Stimulated activated CD8-positive, alpha-beta memory T cell treated with anti-CD3 and anti-CD28 coated beads, Interleukin-4, amount 100 ng/mL, for 48 hours (primary cell): ENCODE measurements around the gene CHRM4.

Experiments used
- DNase-seq: peaks from one replicate; pipeline ENCODE4 v3.0.0-alpha.2; 2020

CHRM4 gene

DNA sequence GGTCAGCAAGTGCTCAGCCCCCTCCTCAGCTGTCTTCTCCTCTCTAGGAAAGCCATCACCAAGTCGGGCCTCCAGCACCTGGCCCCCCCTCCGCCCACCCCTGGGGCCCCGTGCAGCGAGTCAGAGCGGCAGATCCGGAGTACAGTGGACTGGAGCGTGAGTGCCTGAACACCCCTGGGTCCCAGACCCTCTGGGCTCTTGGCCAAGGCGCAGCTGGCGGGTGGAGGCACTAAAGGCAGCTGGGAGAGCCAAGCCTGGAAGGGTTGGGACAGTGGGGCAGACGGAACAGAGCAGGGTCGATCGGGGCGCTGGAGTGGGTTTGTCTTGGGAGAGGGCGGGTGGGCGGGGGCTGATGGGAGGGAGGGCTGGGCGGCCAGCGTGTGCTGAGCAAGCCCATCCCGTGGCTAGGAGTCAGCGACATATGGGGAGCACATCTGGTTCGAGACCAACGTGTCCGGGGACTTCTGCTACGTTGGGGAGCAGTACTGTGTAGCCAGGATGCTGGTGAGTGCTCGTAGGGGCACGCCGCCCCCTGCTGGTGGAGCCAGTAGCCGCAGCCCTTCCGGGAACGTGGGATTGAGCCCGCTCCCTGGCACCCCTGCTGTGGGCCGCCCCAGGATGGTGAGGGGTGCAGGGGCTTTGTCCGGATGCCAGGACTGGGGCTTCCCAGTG is 24.2 kb downstream of the CHRM4 start:
- DNase-seq: peak; percentile 89

- no peak for DNase-seq
Measured at GRCh38 chr11:46366661-46367161, 24.9 kb downstream of the CHRM4 start.

GRCh38 chr11:46366260-46366659 is 25.3 kb downstream of the CHRM4 start:
- DNase-seq: no peak

DNA sequence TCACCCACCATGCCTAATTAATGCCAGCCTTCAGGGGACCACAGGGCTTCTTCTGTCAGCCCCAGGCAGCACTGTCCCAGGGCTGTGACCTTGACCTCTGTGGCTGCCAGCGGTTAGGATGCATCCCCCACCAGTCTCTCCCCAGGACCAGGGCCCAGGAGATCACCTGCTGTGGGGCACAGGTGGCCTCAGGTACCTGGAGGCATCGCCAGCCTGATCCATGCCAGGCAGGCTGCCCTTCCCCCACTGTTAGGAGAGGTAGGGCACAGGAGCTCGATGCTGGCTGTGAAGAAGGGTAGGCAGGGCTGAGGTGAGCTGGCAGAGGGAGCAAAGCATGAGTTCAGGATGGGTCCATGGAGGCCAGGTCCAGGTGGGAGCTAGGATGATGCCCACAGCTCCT is 26.8 kb downstream of the CHRM4 start:
- no peak for DNase-seq

DNA sequence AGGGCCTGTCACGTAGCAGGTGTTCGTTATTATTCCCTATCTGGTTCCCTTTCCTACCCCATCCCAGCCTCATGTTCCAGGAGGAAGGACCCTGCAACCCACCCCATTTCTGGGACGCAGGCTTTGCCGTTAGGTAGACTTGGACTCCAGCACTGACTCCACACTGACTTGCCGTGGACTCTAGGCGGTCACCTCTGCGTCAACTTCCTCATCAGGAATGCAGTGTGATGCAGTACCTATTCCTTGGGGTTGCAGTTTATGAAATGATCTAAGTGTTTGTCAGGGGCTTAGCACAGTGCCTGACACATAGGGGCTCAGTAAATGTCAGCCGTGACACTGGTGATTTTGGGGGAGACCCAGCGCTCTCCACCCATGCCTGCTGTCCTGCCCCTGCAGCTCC is 27.5 kb downstream of the CHRM4 start:
- DNase-seq: no peak

- DNase-seq: no peak
Measured at GRCh38 chr11:46363455-46364005, 28.0 kb downstream of the CHRM4 start.

DNA sequence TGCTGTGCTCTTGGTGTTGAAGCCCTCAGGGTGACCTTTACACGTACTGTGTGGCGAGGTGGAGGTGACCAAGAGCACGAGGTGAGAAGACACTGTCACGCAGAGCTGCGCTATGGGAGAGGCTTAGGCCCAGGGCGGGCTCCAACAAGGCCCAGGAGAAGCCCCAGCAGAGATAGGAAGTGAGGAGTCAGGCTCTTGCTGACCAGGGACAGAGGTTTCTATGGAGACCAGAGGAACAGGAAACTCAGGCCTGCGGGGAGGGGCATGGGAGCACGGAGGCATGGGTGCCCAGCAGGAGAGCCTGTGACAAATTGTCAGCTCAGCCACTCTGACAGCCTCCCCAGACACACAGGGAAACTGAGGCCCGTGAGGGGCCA is 28.6 kb downstream of the CHRM4 start:
- no peak for DNase-seq

DNA sequence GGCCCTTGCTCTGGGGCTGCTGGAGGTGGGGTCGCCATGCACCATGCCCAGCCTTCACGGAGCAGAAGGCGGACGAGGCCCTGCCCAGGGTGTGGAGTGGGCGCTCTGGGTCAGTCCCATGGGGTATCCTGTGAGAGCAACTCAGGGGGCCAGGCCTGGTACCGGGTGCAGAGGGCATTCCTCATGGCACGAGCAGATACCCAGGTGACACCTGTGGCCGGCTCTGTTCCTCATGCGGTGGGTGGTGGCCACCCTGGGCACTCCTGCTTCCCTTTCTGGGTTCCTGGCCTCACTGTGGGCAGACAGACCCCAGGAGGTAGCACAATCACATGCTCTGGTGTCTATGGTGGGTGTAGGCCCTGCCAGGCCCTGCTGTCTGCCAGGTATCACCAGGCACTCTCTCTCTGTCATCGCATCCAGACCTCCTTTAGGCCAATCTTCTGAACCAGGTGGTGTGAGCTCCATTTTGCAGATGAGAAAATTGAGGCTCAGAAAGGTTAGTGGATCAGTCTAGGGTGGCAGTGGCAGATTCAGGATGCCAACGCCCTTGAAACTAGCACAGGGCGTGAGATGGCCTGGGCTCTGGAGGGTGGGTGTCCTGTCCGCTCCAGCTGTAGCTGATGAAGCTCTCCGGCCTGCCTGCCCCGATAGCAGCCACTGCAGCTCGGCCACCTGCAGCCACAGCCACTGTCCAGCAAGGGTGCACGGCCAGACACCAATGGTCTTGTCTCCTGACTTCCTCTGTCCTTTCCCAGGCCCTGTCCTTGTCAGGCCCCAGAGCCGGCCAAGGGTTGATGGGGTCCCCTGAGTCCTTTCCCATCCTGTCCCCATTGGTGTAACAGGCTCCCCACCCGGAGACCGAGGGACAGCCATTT is 29.2 kb downstream of the CHRM4 start:
- no peak for DNase-seq

- DNase-seq: peak; percentile 76
Measured at GRCh38 chr11:46361283-46362155, 30.1 kb downstream of the CHRM4 start.

DNA sequence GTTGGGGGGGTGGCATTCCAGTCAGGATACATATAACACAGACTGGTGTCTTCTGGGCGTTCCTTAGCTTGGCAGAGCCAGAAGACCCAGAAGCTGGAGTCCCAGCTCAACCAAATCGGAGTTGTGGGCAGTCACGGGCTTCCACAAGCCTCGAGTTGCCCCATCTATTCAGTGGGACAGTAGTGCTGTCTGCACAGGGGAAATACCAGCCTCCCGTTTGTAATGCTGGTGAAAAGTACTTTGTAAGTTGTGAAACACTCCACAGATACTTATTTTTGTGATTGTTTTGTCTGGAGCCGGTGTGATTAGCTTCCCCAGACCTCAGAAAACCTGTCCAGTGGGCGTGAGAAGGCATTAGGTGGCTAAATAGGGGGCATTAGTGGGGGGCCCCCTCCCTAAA is 30.7 kb downstream of the CHRM4 start:
- no peak for DNase-seq

DNA sequence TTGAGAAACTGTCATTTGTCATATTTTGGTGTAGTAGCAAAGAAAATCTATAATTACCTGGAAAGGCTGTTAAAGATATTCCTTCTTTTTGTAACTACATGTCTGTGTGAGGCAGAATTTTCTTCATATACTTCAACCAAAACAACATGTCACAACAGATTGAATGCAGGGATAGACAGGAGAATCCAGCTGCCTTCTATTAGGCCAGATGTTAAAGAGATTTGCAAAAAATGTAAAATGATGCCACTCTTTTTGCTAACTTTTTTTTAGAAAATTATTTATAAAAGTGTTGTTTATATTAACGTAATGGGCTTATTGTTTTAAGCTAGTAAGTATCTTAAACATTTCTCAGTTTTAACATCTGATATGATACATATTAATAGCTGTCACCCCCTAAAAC is 31.6 kb downstream of the CHRM4 start:
- DNase-seq: no peak

- no peak for DNase-seq
Measured at GRCh38 chr11:46357483-46357936, 34.1 kb downstream of the CHRM4 start.

GRCh38 chr11:46356924-46357482 is 34.6 kb downstream of the CHRM4 start:
- DNase-seq: no peak

GRCh38 chr11:46353698-46354097 is 37.9 kb downstream of the CHRM4 start:
- peak; percentile 78 for DNase-seq

DNA sequence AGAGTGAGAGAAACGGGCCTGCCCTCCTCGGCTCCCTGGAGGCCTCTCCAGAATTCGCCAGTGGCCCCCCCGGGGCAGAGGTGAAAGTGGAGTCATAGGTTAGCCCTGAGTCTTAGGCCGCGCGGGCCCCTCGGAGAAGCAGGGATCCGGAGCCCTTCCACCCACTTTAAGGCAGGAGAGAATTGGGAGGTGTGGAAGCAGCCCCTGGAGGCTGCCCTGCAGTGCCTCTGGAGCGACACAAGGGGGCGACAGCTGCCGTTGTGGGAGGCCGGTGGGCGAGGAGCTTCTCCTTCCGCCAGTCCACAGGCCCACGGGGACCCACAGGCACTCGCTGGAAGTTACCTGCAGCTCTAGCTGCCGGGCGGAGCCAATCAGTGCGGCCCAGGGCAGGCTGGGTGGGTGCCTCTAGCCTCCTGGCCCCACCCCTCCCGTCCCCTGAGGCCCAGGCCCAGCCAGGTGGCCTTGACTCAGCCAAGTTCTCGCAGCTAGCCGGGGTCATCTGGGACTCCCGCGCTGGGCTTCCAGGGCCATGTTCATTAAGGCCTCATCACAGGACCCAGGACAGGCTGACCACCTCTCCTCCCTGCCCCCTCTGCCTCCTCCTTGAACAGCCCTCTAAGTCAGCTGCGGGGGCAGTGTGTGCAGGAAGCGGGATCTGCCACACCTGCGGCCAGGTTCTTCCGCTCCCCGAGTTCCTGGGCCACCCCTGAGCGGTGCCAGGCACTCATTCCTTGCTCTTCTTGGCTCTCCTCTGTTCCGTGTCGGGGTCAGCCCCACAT is 39.3 kb downstream of the CHRM4 start:
- DNase-seq: peak; percentile 88

- no peak for DNase-seq
Measured at GRCh38 chr11:46351606-46352005, 40.0 kb downstream of the CHRM4 start.

DNA sequence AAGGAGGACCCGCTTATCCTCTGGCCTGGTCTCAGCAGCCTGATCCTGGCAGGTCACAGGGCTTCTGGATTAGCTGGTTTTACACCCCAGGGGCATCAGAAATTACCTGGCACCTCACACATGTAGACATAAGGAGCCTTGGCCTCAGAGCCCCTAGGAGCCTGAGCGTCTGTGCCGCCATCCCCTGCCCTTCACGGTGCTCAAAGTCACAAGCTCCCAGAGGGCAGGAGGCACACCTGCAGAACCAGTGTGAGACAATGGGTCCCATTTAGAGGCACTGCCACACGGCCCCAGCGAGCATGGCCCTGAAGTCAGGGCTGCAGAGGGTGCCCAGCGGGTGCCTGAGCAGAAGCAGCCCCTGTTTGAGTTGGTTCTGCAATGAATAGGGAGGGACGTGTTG is 40.4 kb downstream of the CHRM4 start:
- no peak for DNase-seq

- no peak for DNase-seq
Measured at GRCh38 chr11:46350695-46351094, 40.9 kb downstream of the CHRM4 start.

GRCh38 chr11:46348566-46349401 is 42.8 kb downstream of the CHRM4 start:
- peak; percentile 69 for DNase-seq

GRCh38 chr11:46347637-46348311 is 43.8 kb downstream of the CHRM4 start:
- peak; percentile 50 for DNase-seq
